Measurements from ENCODE around the gene PFKP.

Gene PFKP

DNA sequence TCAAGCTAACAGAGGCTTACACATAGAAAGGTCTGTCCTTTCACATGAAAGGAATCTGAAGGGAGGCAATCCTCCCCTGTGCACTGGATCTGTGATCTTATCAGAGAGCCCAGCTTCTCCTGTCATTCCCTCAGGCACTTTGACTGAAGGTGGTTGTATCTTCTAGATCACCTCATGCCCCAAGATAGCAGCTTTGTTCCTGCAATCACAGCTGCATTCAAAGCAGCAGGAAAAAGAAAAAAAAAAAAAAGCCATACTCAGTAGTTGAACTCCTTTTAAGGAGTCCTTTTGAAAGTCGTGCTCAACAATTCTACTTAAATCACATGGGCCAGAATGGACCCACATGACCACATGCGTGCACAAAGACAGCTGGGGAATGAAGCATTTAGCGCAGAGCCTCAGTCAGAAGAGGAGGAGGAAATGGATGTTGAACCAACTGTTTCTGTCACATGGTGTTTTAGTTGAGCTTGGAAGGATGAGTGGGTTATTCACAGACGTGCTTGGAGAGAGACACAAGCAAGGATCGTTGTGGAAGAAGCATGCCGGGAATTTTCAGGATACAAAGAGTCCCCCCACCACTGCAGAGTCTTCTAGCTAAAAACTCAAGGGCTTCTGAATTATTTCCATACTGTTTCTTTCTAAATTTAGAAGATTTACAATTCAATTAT, 13.0 kb upstream of the PFKP start (continued):
- TF ChIP-seq, protein P1, sequence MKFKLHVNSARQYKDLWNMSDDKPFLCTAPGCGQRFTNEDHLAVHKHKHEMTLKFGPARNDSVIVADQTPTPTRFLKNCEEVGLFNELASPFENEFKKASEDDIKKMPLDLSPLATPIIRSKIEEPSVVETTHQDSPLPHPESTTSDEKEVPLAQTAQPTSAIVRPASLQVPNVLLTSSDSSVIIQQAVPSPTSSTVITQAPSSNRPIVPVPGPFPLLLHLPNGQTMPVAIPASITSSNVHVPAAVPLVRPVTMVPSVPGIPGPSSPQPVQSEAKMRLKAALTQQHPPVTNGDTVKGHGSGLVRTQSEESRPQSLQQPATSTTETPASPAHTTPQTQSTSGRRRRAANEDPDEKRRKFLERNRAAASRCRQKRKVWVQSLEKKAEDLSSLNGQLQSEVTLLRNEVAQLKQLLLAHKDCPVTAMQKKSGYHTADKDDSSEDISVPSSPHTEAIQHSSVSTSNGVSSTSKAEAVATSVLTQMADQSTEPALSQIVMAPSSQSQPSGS (tag by site-specific recombination; IDR thresholded peaks at IDR 0.05; ENCODE audit: low read depth), result no peak
- no peak for TF ChIP-seq ZNF514 (tag by site-specific recombination; IDR thresholded peaks at IDR 0.05)
- no peak for TF ChIP-seq ZSCAN23 (tag by site-specific recombination; IDR thresholded peaks at IDR 0.05)
- TF ChIP-seq ZNF174 (tag by site-specific recombination; IDR thresholded peaks at IDR 0.05), result no peak
- TF ChIP-seq ZNF239 (tag by site-specific recombination; IDR thresholded peaks at IDR 0.05), result no peak
- no peak for TF ChIP-seq ZNF571 (tag by site-specific recombination; IDR thresholded peaks at IDR 0.05)
- TF ChIP-seq PRDM10 (tag by site-specific recombination; IDR thresholded peaks at IDR 0.05), result no peak

DNA sequence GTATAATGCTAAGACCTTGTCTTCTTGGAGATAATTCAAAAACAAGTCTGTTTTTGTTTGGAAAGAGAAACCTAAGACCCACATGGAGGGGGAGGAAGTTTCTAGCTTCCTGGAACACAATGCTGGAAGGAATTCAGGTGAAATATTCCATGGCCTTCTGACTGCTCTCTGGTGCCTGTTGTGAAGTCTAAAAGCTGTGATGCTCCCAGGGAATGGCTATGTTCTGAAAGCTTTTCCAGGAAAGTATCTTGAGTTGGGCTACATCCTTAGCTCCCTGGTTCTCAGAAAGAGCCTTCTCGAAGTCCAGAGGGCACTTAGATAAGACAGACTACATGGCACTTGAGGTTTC, 12.5 kb upstream of the PFKP start:
- TF ChIP-seq ZNF664 (tag by site-specific recombination; IDR thresholded peaks at IDR 0.05), result no peak
- no peak for TF ChIP-seq ZNF280C (tag by site-specific recombination; IDR thresholded peaks at IDR 0.05)
- no peak for TF ChIP-seq BCL11A (tag by site-specific recombination; IDR thresholded peaks at IDR 0.05; ENCODE audit: low read depth)
- no peak for TF ChIP-seq ZNF555 (tag by site-specific recombination; conservative IDR thresholded peaks at IDR 0.05)
- TF ChIP-seq ZNF670 (tag by site-specific recombination; IDR thresholded peaks at IDR 0.05; ENCODE audit: low read depth), result no peak
- no peak for TF ChIP-seq ZNF175 (tag by site-specific recombination; IDR thresholded peaks at IDR 0.05)
- TF ChIP-seq ZNF280D (tag by site-specific recombination; IDR thresholded peaks at IDR 0.05), result no peak
- TF ChIP-seq PBX3 (CRISPR knock-in tag; IDR thresholded peaks at IDR 0.05), result no peak
- TF ChIP-seq, protein P2, sequence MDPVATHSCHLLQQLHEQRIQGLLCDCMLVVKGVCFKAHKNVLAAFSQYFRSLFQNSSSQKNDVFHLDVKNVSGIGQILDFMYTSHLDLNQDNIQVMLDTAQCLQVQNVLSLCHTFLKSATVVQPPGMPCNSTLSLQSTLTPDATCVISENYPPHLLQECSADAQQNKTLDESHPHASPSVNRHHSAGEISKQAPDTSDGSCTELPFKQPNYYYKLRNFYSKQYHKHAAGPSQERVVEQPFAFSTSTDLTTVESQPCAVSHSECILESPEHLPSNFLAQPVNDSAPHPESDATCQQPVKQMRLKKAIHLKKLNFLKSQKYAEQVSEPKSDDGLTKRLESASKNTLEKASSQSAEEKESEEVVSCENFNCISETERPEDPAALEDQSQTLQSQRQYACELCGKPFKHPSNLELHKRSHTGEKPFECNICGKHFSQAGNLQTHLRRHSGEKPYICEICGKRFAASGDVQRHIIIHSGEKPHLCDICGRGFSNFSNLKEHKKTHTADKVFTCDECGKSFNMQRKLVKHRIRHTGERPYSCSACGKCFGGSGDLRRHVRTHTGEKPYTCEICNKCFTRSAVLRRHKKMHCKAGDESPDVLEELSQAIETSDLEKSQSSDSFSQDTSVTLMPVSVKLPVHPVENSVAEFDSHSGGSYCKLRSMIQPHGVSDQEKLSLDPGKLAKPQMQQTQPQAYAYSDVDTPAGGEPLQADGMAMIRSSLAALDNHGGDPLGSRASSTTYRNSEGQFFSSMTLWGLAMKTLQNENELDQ (tag by site-specific recombination; IDR thresholded peaks at IDR 0.05; ENCODE audit: low read depth), result no peak
- no peak for TF ChIP-seq ZNF211 (tag by site-specific recombination; IDR thresholded peaks at IDR 0.05; ENCODE audit: low read depth)
- TF ChIP-seq INSM2 (tag by site-specific recombination; IDR thresholded peaks at IDR 0.05), result no peak
- no peak for TF ChIP-seq SCRT2 (tag by site-specific recombination; IDR thresholded peaks at IDR 0.05)
- no peak for TF ChIP-seq ZBTB7A (tag by site-specific recombination; IDR thresholded peaks at IDR 0.05; ENCODE audit: low read depth)
- Histone ChIP-seq H3K36me3 (ENCODE audit: control insufficient read depth in 2 of 2, insufficient read depth in 1 of 2, low read length in 2 of 2) (no peaks in the 10 kb centered on the region), H3K4me3 (ENCODE audit: low read depth, low read length) (no peak overlapping the region), H3K27ac (ENCODE audit: extremely low read depth, low read depth, low read length) (no peak overlapping the region), H3K9me3 (ENCODE audit: control insufficient read depth, insufficient read depth, low read depth, low read length) (no peaks in the 10 kb centered on the region), H3K4me1 (ENCODE audit: control insufficient read depth, insufficient read depth, low read length) (no peaks in the 10 kb centered on the region)
- CTCF ChIA-PET, result interaction anchor here (0.8 to 3.5 kb wide), 2 partner anchors 9 to 11 kb away, joined by 4 to 18 read pairs; no protein-coding TSS in a partner anchor
- POLR2A ChIA-PET, result no interaction called here

All from HEK293 (cell line).